Testis (tissue), 2 donors: ENCODE measurements around the gene ATRNL1.

ENCODE experiments used
- POLR2A ChIP-seq: fragments of 450-650 bp; IDR thresholded peaks from one replicate; pipeline ENCODE4 v1.6.1; 2017; ENCODE audit warnings: antibody characterized with exemption, mild to moderate bottlenecking, moderate library complexity
- TF ChIP-seq, protein P1 (sequence below), 3 experiments: fragments of 450-650 bp in 2 of 3; fragments of 200-600 bp in 1 of 3; sonication (generic) in 1 of 3; IDR thresholded peaks; one replicate each; pipeline ENCODE4 v1.5.1; 2016 to 2019; ENCODE audit warnings: antibody characterized with exemption in 3 of 3, mild to moderate bottlenecking in 2 of 3, moderate library complexity in 1 of 3

- TF ChIP-seq, protein P1, sequence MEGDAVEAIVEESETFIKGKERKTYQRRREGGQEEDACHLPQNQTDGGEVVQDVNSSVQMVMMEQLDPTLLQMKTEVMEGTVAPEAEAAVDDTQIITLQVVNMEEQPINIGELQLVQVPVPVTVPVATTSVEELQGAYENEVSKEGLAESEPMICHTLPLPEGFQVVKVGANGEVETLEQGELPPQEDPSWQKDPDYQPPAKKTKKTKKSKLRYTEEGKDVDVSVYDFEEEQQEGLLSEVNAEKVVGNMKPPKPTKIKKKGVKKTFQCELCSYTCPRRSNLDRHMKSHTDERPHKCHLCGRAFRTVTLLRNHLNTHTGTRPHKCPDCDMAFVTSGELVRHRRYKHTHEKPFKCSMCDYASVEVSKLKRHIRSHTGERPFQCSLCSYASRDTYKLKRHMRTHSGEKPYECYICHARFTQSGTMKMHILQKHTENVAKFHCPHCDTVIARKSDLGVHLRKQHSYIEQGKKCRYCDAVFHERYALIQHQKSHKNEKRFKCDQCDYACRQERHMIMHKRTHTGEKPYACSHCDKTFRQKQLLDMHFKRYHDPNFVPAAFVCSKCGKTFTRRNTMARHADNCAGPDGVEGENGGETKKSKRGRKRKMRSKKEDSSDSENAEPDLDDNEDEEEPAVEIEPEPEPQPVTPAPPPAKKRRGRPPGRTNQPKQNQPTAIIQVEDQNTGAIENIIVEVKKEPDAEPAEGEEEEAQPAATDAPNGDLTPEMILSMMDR (IDR thresholded peaks at IDR 0.05) = no peak
- no peak for TF ChIP-seq POLR2A
These were observed 206.9 kb downstream of the ATRNL1 start for GRCh38 chr10:115300080-115300479.
